LNCAP (cell line): ENCODE data around the gene PI4KA.

Experiments used
- TF ChIP-seq, protein P1 (sequence below): fragments of 450-650 bp; IDR thresholded peaks from 2 replicates; pipeline ENCODE4 v1.5.1; 2017; ENCODE audit warnings: mild to moderate bottlenecking

The PI4KA gene

GRCh38 chr22:20884454-20884853 is 25.8 kb upstream of the PI4KA start:
- TF ChIP-seq, protein P1, sequence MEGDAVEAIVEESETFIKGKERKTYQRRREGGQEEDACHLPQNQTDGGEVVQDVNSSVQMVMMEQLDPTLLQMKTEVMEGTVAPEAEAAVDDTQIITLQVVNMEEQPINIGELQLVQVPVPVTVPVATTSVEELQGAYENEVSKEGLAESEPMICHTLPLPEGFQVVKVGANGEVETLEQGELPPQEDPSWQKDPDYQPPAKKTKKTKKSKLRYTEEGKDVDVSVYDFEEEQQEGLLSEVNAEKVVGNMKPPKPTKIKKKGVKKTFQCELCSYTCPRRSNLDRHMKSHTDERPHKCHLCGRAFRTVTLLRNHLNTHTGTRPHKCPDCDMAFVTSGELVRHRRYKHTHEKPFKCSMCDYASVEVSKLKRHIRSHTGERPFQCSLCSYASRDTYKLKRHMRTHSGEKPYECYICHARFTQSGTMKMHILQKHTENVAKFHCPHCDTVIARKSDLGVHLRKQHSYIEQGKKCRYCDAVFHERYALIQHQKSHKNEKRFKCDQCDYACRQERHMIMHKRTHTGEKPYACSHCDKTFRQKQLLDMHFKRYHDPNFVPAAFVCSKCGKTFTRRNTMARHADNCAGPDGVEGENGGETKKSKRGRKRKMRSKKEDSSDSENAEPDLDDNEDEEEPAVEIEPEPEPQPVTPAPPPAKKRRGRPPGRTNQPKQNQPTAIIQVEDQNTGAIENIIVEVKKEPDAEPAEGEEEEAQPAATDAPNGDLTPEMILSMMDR: no peak

DNA sequence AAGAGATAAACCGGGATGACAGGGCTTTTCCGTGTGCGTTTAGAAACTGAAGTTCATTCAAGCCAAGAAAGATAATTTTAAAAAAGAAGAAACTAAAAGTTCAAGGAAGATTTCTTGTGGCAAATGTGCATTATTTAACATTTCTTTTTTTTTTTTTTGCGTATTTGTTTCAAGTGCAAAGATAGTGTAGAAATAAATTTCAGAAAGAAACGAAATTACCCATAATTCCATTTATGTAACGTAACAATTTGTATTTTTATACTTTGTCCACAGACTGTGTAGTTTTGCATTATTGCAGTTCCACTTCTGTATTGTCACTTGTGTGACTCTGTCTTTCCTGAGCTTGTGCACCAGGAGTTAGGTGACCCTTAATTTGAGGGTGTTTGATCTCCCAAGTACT is 24.2 kb upstream of the PI4KA start:
- TF ChIP-seq, protein P1: no peak

DNA sequence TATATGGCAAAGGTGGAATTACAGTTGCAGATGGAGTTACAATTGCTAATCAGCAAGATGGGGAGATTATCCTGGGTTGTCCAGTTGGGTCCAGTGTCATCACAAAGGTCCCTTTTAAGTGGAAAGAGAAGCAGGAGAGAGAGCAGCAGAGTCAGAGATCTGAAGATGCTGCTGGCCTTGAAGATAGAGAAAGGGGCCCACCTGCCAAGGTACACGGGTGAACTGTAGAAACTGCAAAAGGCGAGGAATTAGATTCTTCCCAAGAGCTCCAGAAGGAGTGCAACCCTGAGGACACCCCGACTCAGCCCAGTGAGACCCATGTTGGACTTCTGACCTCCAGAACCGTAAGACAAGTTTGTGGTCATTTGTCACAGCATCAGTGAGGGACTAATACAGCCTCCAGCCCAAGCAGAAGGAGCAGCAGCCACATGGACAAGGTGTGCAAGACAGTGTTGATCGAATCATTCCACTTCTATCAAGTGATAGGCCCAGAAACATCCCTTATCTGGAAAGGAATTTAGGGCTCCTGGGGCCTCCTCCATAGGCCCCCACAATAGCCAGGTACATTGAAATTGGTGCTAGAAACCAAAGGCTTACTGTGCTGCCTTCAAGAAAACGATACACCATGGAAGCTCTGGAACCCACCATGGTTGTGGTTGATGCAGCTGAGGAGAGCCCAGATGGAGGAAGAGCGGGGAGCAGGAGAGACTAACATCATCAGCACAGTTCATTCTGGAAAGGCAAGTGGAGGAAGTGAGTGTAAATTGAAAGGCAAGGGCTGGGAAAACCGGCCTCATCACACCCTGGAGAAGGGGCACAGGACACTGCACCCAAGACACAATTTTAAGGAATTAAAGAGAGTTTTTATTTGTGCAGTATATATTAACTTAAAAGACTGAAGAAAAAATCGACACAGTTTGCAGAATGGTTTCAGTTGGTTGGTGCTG is 23.5 kb upstream of the PI4KA start:
- TF ChIP-seq, protein P1: no peak

GRCh38 chr22:20881231-20881630 is 22.6 kb upstream of the PI4KA start:
- TF ChIP-seq, protein P1: no peak

DNA sequence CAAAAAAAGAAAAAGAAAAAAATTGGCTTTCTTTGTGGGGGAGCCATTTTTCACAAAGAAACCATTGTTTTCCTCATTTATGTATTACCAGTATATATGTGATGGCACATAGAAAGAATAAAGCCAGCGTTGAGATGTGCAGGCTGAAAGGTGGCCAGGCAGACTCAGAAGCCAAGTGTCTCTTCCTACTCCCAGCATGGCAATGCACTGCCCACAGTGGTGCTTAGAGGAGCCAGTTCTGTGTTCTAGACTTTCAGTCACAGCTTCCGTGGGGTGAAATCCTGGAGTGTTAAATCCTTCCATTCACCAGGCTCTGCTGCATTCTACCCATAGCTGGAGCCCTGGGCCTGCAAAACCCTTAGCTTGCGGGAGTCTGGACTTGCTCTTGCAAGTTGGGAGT is 19.1 kb upstream of the PI4KA start:
- TF ChIP-seq, protein P1: no peak

- TF ChIP-seq, protein P1: no peak
Measured at GRCh38 chr22:20875296-20875695, 16.7 kb upstream of the PI4KA start.

- TF ChIP-seq, protein P1: no peak
Measured at GRCh38 chr22:20873214-20873613, 14.6 kb upstream of the PI4KA start.
